Measurements from ENCODE around the gene PIGT. TPM values are rescaled to one million over a fixed set of nuclear protein-coding genes. Genes with fewer than 3 reads are reported as not detected.

PIGT gene
- total RNA-seq, 1 experiment from 2014 or later, result 73.9 TPM

DNA sequence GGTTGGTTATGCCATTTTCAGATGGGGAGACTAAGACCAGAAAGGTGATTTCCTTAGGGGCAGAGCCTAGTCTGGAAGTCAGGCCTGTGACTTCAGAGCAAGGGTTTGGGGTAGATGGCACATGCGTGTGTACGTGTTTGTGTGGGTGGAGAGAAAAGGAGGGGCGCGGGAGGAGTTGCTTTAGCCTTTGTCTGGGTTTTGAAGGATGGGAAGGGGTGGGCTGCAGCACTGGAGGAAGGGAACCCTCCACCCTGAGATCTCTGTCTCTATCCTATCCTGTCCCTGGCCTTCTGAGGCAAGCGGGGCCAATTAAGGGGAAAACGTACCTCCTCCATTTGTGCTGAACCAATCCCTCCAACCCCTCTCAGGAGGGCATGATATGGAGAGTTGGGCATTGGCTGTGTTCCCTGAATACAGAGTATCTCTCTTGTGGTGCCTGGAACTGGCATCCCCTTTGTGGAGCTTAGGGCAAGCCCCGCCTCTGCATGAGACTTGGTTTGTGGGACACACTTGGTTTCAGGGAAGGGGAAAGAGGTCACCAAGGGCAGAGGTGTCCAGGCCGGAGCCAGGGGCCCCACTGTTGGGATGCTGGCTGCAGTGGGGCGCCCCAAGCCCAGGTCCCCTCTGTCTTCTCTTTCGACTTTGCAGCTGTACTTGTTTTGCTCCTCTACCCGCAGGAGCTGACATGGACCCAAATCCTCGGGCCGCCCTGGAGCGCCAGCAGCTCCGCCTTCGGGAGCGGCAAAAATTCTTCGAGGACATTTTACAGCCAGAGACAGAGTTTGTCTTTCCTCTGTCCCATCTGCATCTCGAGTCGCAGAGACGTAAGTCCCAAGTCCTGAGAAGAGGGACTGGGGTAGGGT, 7.9 kb upstream of the PIGT start, which contains the start of gene DBNDD2:
Gene DBNDD2, plus strand, starts transcription at position 507 of the 863 bp plus-strand sequence. Its CDS starts 179 bp downstream, at position 686.
- Histone ChIP-seq H3K4ac (ENCODE audit: low read depth, low read length) (no peak within 1 kb of the TSS), H2AK5ac (ENCODE audit: insufficient read length, low read length) (no peak within 1 kb of the TSS), H2AFZ (ENCODE audit: low read length) (no peak within 1 kb of the TSS), H3K18ac (ENCODE audit: insufficient read length, low read depth, low read length) (peak within 1 kb of the TSS; percentile 95), H4K20me1 (ENCODE audit: control insufficient read depth, insufficient read depth, insufficient read length) (no peaks in the 10 kb centered on the region), H3K56ac (ENCODE audit: insufficient read length, low read depth, low read length) (no peak within 1 kb of the TSS), H3K14ac (ENCODE audit: insufficient read depth, low read length) (peak within 1 kb of the TSS; percentile 94), H2BK5ac (ENCODE audit: insufficient read length, low read length) (no peak within 1 kb of the TSS), H3K23me2 (ENCODE audit: insufficient read length, low read depth, low read length, poor library complexity, severe bottlenecking) (peaks cover 21% of the 10 kb centered on the region), H3T11ph (ENCODE audit: low read length) (no peak within 1 kb of the TSS), H3K27me3 (ENCODE audit: insufficient read depth, low read length) (peaks cover 4% of the 10 kb centered on the region; the same call in 1 of the 2 replicates), H3K9me3 (ENCODE audit: control insufficient read depth, low read depth, low read length) (no peaks in the 10 kb centered on the region), H3K9ac (ENCODE audit: extremely low read depth, insufficient read length, low read length) (peak within 1 kb of the TSS; percentile 90), H2BK12ac (ENCODE audit: insufficient read length, low read depth, low read length) (no peak within 1 kb of the TSS), H2BK20ac (ENCODE audit: low read depth, low read length, poor library complexity, severe bottlenecking) (no peak within 1 kb of the TSS), H3K79me2 (ENCODE audit: insufficient read depth, low read length) (no peaks in the 10 kb centered on the region), H2BK15ac (ENCODE audit: low read depth, low read length) (no peak within 1 kb of the TSS), H4K8ac (replicated peaks; ENCODE audit: insufficient read length, low read depth, low read length) (no peak within 1 kb of the TSS), H3K23ac (ENCODE audit: insufficient read length, low read depth, low read length) (no peak within 1 kb of the TSS), H2BK120ac (ENCODE audit: low read depth, low read length, poor library complexity, severe bottlenecking) (no peak within 1 kb of the TSS), H4K5ac (ENCODE audit: insufficient read length, low read depth, low read length) (no peak within 1 kb of the TSS), H3K4me2 (ENCODE audit: insufficient read depth, insufficient read length, low read length) (peak within 1 kb of the TSS; percentile 97), H3K4me1 (ENCODE audit: insufficient read depth, low read length) (peaks cover 3% of the 10 kb centered on the region; the same call in 1 of the 2 replicates), H3K27ac (ENCODE audit: insufficient read length, low read depth, low read length) (no peak within 1 kb of the TSS), H4K91ac (ENCODE audit: insufficient read length, low read depth, low read length) (no peak within 1 kb of the TSS), H3K79me1 (ENCODE audit: insufficient read depth, low read depth, low read length, poor library complexity, severe bottlenecking) (no peaks in the 10 kb centered on the region)
- Mint-ChIP-seq H3K27me3 (ENCODE audit: low read depth) (peaks cover 36% of the 10 kb centered on the region), H3K9me3 (no peaks in the 10 kb centered on the region), H3K27ac (0 out of 7 replicates have a peak within 1 kb of the TSS, but pooled peaks of 1 of the 3 experiments have one; percentile 40), H3K4me3 (peak within 1 kb of the TSS; percentile 88 to 92), H3K4me1 (peaks cover 12 to 15% of the 10 kb centered on the region in 2 experiments), H3K36me3 (ENCODE audit: insufficient read depth in 1 of 3, low read depth in 3 of 3) (peaks cover 7 to 20% (median 16%) of the 10 kb centered on the region in 3 experiments; a peak in 6 of 7 replicates)
- DNase-seq, result no peak
- WGBS (ENCODE audit: extremely low coverage, insufficient read length, low lambda C conversion rate), result no CpG with 5 or more reads among the region's 21 CpGs
- TF ChIP-seq CTCF (conservative IDR thresholded peaks at IDR 0.05), result no peak

Measured in H9 (cell line).